ENCODE results near the gene CCDC184.

- no peak for TF ChIP-seq TCF4 (CRISPR knock-in tag; IDR thresholded peaks at IDR 0.05; ENCODE audit: borderline replicate concordance)
- no peak for TF ChIP-seq PATZ1 (CRISPR knock-in tag; IDR thresholded peaks at IDR 0.05; ENCODE audit: borderline replicate concordance)
Observed at GRCh38 chr12:48165089-48165981, 18.1 kb upstream of the CCDC184 start.

Measured in SK-N-SH treated with all-trans-retinoic acid at 6 μM for 48 hours (cell line).